D341Med (cell line): ENCODE data around the gene HS3ST3A1.

Source experiments
- DNase-seq: peaks from one replicate; pipeline ENCODE4 v3.0.0; 2012; ENCODE audit warnings: low spot score

Gene HS3ST3A1

GRCh38 chr17:13601776-13602551, at the start of gene HS3ST3A1:
Gene HS3ST3A1, minus strand, starts transcription at chr17:13601929. Its CDS starts 800 bp downstream, at chr17:13601129.
- DNase-seq, result peak; percentile 16

GRCh38 chr17:13650096-13650675, 48.5 kb upstream of the HS3ST3A1 start:
- no peak for DNase-seq

DNA sequence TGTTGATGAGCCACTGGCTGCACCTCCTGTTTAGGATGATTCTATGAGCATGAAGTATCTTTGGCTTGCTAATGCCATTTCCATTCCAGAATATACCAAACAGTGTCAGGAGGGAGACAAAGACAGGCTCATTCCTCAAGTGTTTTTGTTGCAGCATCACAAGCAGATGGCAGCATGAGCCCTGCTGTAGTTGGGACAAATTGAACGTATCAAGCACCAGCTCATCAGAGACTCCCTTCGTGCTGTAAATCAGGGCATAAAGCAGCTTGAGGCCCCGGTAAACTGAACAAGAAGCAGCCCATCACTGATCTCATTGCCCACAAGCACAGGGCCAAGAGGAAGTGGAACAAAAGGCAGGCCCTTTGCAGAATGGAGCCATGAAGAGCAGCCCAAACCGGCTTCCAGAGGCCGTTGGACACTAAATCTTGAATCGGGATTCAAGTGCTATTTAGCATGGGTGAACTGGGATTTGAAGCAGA, 45.9 kb upstream of the HS3ST3A1 start:
- no peak for DNase-seq

DNA sequence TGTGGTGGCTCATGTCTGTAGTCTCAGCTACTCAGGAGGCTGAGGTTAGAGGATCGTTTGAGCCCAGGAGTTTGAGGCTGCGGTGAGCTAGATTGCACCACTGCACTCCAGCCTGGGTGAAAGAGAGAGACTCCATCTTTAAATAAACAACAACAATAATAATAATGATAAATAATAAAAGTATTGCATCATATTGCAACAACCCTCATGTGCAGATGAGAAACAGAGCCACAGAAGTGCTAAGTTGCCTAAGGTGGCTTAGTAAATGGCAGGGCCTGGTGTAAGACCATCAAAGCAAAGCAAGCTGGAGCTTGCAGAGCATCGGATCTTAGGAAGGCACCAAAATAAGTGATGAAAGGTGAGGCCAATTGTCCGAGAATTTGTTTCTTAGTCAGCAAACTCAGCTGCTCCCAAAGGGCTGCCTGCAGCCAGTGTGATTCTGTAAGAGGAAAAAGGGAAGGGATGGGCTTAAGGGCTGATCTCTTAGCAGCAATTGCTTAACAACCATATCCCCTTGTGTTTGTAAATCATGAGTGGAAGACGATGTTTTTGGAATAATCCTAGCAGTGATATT, 45.3 kb upstream of the HS3ST3A1 start:
- no peak for DNase-seq

- DNase-seq, result no peak
Observed at GRCh38 chr17:13646411-13646810, 44.7 kb upstream of the HS3ST3A1 start.

DNA sequence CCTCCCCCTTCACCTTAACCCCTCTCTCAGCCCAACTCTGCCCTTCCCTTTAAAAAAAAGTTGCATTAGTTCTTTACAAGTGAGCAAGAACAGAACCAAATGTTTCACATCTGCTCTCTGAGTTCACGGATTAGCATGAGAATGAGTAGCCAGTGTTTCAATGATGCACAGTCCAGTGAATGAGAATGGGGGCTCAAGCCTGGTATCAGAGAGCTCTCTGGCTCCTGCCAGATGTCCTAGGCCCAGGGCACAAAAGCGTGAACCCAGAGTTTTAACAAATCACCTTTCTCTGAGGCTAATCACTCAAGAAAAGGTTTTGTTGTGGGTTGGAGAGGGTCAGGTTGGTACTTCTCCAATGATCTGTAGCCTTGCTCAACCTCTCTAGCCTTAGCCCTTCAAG, 41.5 kb upstream of the HS3ST3A1 start:
- DNase-seq, result no peak

- no peak for DNase-seq
Observed at GRCh38 chr17:13642188-13642587, 40.5 kb upstream of the HS3ST3A1 start.

DNA sequence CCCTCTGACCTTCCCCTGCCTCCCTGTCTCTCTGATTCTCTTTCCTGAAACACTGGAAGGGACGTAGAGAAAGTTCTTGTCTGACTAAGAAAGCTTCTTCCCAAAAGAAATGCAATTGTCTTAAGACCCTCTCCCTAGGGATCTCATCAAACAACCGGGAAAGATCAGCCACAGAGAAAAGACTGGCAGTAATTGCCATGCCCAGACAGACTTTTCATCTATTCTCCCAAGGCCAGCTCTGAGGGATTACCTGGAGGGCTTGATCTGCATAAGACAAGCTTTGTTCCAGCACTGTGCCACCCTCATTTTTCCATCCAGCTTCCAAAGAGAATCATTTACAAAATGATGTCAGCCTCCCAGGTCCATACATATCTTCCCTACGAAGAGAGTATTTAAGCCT, 38.8 kb upstream of the HS3ST3A1 start:
- DNase-seq, result no peak

DNA sequence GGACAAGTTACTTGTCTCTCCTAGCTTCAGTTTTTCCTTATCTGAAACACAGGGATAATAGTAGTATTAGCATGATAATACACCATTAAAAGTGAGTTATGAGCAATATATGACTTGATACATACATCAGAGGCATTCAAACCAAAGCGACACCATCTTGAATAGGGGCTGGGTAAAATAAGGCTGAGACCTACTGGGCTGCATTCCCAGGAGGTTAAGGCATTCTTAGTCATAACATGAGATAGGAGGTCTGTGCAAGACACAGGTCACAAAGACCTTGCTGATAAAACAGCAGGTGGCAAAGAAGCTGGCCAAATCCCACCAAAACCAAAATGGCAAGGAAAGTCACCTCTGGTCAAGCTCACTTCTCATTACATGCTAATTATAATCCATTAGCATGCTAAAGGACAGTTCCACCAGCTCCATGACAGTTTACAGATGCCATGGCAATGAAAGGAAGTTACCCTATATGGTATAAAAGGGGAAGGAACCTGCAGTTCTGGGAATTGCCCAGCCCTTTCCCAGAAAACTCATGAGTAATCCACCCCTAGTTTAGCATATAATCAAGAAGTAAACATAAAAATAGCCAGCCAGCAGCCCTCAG, 37.2 kb upstream of the HS3ST3A1 start:
- DNase-seq, result no peak

GRCh38 chr17:13636951-13637350, 35.2 kb upstream of the HS3ST3A1 start:
- DNase-seq, result no peak

DNA sequence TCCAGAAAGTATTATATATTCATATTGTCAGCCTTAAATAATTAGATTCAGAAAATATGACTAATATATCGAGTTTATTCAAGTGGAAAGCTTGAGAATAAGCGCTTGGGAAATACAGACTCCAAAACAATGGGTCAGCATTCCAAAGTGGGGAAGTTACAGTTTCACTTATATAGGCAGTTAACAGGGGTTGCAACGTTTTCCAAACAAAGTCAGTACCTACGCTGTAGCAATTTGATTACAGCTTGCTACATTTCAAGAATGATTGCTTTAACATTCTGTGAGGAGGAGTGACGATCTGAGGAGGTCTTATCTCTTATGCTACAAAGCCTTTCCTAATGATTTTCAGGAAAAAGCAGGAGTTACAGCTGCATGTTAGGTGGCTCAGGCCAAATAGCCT, 34.2 kb upstream of the HS3ST3A1 start:
- DNase-seq, result no peak

- DNase-seq, result no peak
Observed at GRCh38 chr17:13634021-13634420, 32.3 kb upstream of the HS3ST3A1 start.

- DNase-seq, result no peak
Observed at GRCh38 chr17:13631529-13631928, 29.8 kb upstream of the HS3ST3A1 start.

DNA sequence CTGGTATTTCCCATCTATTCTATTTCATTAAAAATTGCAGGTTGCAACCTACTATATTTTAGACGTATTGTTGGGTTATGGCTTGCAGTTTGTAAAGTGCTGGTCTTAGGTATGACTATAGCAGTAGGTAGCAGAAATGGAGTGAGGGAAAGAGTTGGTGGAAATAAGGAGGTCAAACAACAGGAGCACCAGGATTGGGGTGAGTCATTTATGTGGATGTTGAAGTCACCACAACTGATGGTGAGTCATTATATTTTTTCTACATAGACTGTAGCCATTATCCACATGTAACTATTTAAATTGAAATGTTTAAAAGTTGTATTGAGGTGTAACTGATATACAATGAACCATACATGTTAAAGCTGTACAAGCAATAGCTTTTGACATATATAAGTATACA, 25.0 kb upstream of the HS3ST3A1 start:
- no peak for DNase-seq

- DNase-seq, result no peak
Observed at GRCh38 chr17:13619462-13619861, 17.7 kb upstream of the HS3ST3A1 start.

GRCh38 chr17:13616031-13616430, 14.3 kb upstream of the HS3ST3A1 start:
- DNase-seq, result no peak

- DNase-seq, result no peak
Observed at GRCh38 chr17:13609941-13610340, 8.2 kb upstream of the HS3ST3A1 start.

DNA sequence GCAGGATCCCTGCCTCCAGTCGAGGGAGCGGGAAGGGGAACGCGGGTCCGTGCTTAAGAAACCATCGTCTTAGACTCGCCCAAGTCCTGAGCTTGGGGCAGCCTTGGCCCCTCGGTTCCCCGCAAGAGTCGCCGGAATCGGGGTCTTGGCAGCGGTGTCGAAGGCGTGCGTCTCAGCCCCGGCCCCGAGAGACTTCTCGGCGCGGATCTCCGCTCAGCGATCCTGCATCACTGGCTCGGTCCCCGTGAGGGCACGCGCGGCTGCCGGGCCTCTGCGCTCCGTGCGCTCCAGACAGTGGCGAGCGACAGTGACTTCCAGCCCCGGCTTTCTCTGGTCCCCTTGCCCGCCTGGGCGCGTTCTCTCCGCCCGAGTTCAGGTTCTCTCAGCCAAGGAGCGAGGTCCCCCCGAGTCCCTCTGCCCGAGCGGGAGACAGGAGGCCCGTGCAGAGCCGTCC, 380 bp downstream of the HS3ST3A1 start:
- DNase-seq, result no peak

GRCh38 chr17:13600475-13601321, 1.0 kb downstream of the HS3ST3A1 start:
- DNase-seq, result no peak

DNA sequence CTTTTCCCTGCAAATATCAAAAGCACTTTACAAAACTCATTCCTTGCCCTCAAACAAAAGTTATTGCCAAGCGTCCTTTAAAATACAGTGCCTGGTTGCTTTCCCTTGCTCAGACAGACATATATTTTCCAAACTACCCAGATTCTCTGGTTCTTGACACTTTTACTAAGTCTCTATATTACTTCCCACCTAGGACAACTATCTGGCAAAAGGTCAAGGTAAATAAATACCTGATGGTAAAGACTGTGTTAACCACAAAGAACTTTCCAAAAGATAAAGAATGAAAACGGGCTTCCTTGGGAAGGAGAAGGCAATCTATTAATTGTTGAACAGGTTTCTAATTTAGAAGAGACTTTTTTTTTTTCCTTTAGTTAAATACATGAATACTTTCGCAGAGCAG, 1.9 kb downstream of the HS3ST3A1 start:
- no peak for DNase-seq

- no peak for DNase-seq
Observed at GRCh38 chr17:13599168-13599577, 2.6 kb downstream of the HS3ST3A1 start.
